Activated naive CD8-positive, alpha-beta T cell treated with anti-CD3 and anti-CD28 coated beads, Interleukin-2, amount 50 U/mL, for 24 hours (primary cell): ENCODE data around the gene RHNO1.

Source experiments
- ATAC-seq: fragments of 150-1000 bp; cut with Tn5 transposase; one replicate; pipeline ENCODE4 v1.10.0; 2021
- DNase-seq: peaks from one replicate; pipeline ENCODE4 v3.0.0; 2021
- H3K27ac Mint-ChIP-seq: one replicate; pipeline ENCODE4 v1.8.0; 2021; ENCODE audit warnings: mild to moderate bottlenecking, mixed read lengths
- H3K27me3 Mint-ChIP-seq: one replicate; pipeline ENCODE4 v1.8.0; 2021; ENCODE audit warnings: mixed read lengths
- H3K36me3 Mint-ChIP-seq: one replicate; pipeline ENCODE4 v1.8.0; 2021; ENCODE audit warnings: low read depth, mixed read lengths
- H3K4me1 Mint-ChIP-seq: one replicate; pipeline ENCODE4 v1.8.0; 2021; ENCODE audit warnings: mixed read lengths
- H3K4me3 Mint-ChIP-seq: one replicate; pipeline ENCODE4 v1.8.0; 2021; ENCODE audit warnings: mild to moderate bottlenecking, moderate library complexity, mixed read lengths
- H3K9me3 Mint-ChIP-seq: one replicate; pipeline ENCODE4 v1.8.0; 2021; ENCODE audit warnings: mixed read lengths

RHNO1 gene

GRCh38 chr12:2902272-2902880, 25.4 kb downstream of the RHNO1 start:
- H3K27ac Mint-ChIP-seq = no peak overlapping the region
- no peaks in the 10 kb centered on the region for H3K4me1 Mint-ChIP-seq
- H3K36me3 Mint-ChIP-seq = no peaks in the 10 kb centered on the region

DNA sequence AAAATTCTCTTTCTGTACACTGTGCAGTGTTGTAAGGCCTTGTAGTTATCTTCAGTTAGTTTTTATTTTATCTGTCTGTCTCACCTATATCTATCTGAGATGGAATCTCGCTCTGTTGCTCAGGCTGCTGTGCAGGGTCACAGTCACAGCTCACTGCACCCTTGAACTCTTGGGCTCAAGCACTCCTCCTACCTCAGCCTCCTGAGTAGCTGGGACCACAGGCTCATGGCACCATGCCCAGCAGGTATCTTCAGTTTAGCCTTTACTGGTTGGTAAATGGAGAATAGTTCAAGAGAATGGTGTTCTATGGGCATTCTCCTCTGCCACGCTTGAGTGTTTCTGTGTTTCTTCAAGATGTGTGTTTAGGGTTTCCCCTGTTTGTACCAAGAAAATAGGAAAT, 27.2 kb downstream of the RHNO1 start:
- no peaks in the 10 kb centered on the region for H3K9me3 Mint-ChIP-seq
- DNase-seq = no peak

More at GRCh38 chr12:2902272-2902880, 25.4 kb downstream of the RHNO1 start:
- no peaks in the 10 kb centered on the region for H3K27me3 Mint-ChIP-seq
- ATAC-seq (no peak), DNase-seq (no peak)
- H3K4me3 Mint-ChIP-seq = no peak overlapping the region
- H3K9me3 Mint-ChIP-seq = no peaks in the 10 kb centered on the region

GRCh38 chr12:2912216-2912575, 35.2 kb downstream of the RHNO1 start:
- H3K27ac Mint-ChIP-seq = no peak overlapping the region
- no peaks in the 10 kb centered on the region for H3K4me1 Mint-ChIP-seq
- ATAC-seq (no peak), DNase-seq (no peak)
- no peak overlapping the region for H3K4me3 Mint-ChIP-seq
- no peaks in the 10 kb centered on the region for H3K9me3 Mint-ChIP-seq
- H3K27me3 Mint-ChIP-seq = no peaks in the 10 kb centered on the region
- peaks cover 8% of the 10 kb centered on the region for H3K36me3 Mint-ChIP-seq

More for the DNA sequence above, 27.2 kb downstream of the RHNO1 start:
- Mint-ChIP-seq H3K27ac (no peak overlapping the region), H3K36me3 (no peaks in the 10 kb centered on the region), H3K4me1 (no peaks in the 10 kb centered on the region), H3K4me3 (no peak overlapping the region), H3K27me3 (no peaks in the 10 kb centered on the region)
- ATAC-seq = no peak

DNA sequence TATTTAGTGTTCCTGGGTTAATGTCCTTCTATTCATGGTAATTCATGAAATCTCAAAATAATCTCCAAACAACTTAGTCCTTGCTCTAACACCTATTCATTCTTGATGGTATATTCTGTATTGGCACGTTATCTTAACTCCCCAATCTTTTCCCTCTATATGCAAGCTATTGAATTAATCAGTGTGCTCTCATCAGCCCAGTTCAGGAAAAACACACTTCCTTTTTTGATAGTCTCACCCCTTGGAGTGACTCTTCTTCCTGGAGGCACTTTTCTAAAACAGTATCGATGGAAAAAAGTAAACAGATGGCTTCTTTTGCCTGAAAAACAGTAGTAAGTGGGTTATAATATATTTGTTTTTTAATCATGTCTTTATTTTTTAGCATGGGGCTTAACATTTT, 42.2 kb downstream of the RHNO1 start:
- Mint-ChIP-seq H3K4me1 (no peaks in the 10 kb centered on the region), H3K36me3 (peaks cover 10% of the 10 kb centered on the region), H3K4me3 (no peak overlapping the region), H3K27me3 (no peaks in the 10 kb centered on the region), H3K27ac (no peak overlapping the region), H3K9me3 (no peaks in the 10 kb centered on the region)
- DNase-seq (no peak), ATAC-seq (no peak)

DNA sequence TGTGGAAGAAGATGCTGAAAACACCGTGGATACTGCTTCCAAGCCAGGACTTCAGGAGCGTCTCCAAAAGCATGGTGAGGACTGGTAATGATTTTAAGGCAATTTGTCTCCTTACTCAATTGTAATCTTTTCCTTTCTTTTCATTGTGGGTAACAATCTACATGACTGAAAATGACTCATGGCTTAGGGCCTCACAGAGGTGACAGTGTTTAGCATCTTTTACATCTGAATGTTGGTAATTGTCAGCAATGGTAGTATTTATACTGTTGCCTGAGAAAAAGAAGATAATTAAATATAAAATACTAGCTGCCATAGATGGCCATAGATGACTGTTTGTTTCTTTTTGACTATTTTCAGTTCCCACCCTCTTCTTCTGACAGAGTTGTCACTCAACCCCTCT, 45.3 kb downstream of the RHNO1 start:
- Mint-ChIP-seq H3K4me3 (no peak overlapping the region), H3K27me3 (no peaks in the 10 kb centered on the region), H3K9me3 (no peaks in the 10 kb centered on the region), H3K4me1 (peaks cover 4% of the 10 kb centered on the region), H3K27ac (no peak overlapping the region), H3K36me3 (peaks cover 8% of the 10 kb centered on the region)
- no peak for DNase-seq
- no peak for ATAC-seq

GRCh38 chr12:2923057-2923456, 46.0 kb downstream of the RHNO1 start:
- H3K4me1 Mint-ChIP-seq = peaks cover 4% of the 10 kb centered on the region
- H3K9me3 Mint-ChIP-seq = no peaks in the 10 kb centered on the region
- no peaks in the 10 kb centered on the region for H3K27me3 Mint-ChIP-seq
- H3K36me3 Mint-ChIP-seq = peaks cover 8% of the 10 kb centered on the region
- DNase-seq (no peak), ATAC-seq (no peak)
- H3K27ac Mint-ChIP-seq = no peak overlapping the region
- no peak overlapping the region for H3K4me3 Mint-ChIP-seq

- no peaks in the 10 kb centered on the region for H3K9me3 Mint-ChIP-seq
- peaks cover 8% of the 10 kb centered on the region for H3K36me3 Mint-ChIP-seq
- DNase-seq (no peak), ATAC-seq (no peak)
- H3K27me3 Mint-ChIP-seq = no peaks in the 10 kb centered on the region
- H3K4me3 Mint-ChIP-seq = no peak overlapping the region
- peaks cover 4% of the 10 kb centered on the region for H3K4me1 Mint-ChIP-seq
- no peak overlapping the region for H3K27ac Mint-ChIP-seq
These were observed 47.0 kb downstream of the RHNO1 start for GRCh38 chr12:2924019-2924418.

GRCh38 chr12:2925322-2925995, 48.4 kb downstream of the RHNO1 start:
- Mint-ChIP-seq H3K27me3 (no peaks in the 10 kb centered on the region), H3K36me3 (peaks cover 10% of the 10 kb centered on the region), H3K4me3 (no peak overlapping the region), H3K4me1 (peaks cover 4% of the 10 kb centered on the region), H3K27ac (no peak overlapping the region), H3K9me3 (no peaks in the 10 kb centered on the region)
- ATAC-seq (no peak), DNase-seq (no peak)

GRCh38 chr12:2930865-2931264, 53.8 kb downstream of the RHNO1 start:
- Mint-ChIP-seq H3K9me3 (no peaks in the 10 kb centered on the region), H3K4me3 (no peak overlapping the region), H3K36me3 (peaks cover 13% of the 10 kb centered on the region), H3K27ac (no peak overlapping the region), H3K27me3 (no peaks in the 10 kb centered on the region), H3K4me1 (no peaks in the 10 kb centered on the region)
- no peak for ATAC-seq
- DNase-seq = no peak

DNA sequence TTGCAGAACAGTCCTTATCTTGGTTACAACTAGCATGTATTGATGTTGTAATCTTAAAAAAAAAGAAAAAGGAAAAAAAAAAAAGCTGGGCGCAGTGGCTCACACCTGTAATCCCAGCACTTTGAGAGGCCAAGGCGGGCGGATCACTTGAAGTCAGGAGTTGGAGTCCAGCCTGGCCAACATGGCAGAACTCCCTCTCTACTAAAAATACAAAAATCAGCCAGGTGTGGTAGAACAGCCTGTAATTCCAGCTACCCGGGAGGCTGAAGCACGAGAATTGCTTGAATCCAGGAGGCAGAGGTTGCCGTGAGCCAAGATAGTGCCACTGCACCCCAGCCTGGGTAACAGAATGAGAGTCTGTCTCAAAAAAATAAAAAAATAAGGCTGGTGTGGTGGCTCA, 56.6 kb downstream of the RHNO1 start:
- ATAC-seq (no peak), DNase-seq (no peak)
- no peaks in the 10 kb centered on the region for H3K9me3 Mint-ChIP-seq
- H3K36me3 Mint-ChIP-seq = peaks cover 12% of the 10 kb centered on the region
- no peaks in the 10 kb centered on the region for H3K4me1 Mint-ChIP-seq
- no peaks in the 10 kb centered on the region for H3K27me3 Mint-ChIP-seq
- H3K4me3 Mint-ChIP-seq = no peak overlapping the region
- no peak overlapping the region for H3K27ac Mint-ChIP-seq

- no peaks in the 10 kb centered on the region for H3K9me3 Mint-ChIP-seq
These were observed 57.3 kb downstream of the RHNO1 start for GRCh38 chr12:2934371-2934770.

GRCh38 chr12:2936301-2936700, 59.3 kb downstream of the RHNO1 start:
- Mint-ChIP-seq H3K27ac (no peak overlapping the region), H3K36me3 (peaks cover 3% of the 10 kb centered on the region), H3K27me3 (no peaks in the 10 kb centered on the region), H3K9me3 (no peaks in the 10 kb centered on the region), H3K4me3 (no peak overlapping the region), H3K4me1 (no peaks in the 10 kb centered on the region)
- ATAC-seq = no peak
- DNase-seq = no peak

More at GRCh38 chr12:2934371-2934770, 57.3 kb downstream of the RHNO1 start:
- no peaks in the 10 kb centered on the region for H3K4me1 Mint-ChIP-seq
- peaks cover 12% of the 10 kb centered on the region for H3K36me3 Mint-ChIP-seq
- ATAC-seq (no peak), DNase-seq (no peak)
- H3K4me3 Mint-ChIP-seq = no peak overlapping the region
- H3K27me3 Mint-ChIP-seq = no peaks in the 10 kb centered on the region
- H3K27ac Mint-ChIP-seq = no peak overlapping the region

- Mint-ChIP-seq H3K27me3 (no peaks in the 10 kb centered on the region), H3K36me3 (peaks cover 2% of the 10 kb centered on the region), H3K27ac (no peak overlapping the region), H3K4me3 (no peak overlapping the region), H3K4me1 (no peaks in the 10 kb centered on the region), H3K9me3 (no peaks in the 10 kb centered on the region)
- ATAC-seq (no peak), DNase-seq (no peak)
These were observed 60.5 kb downstream of the RHNO1 start for GRCh38 chr12:2937500-2937899.
